ENCODE data around the gene VAMP5.
"Not testable (repeated sequence)": the region's sequence is repeated elsewhere in the genome, so short reads cannot be mapped to it uniquely, and the experiment has no call there.

Gene VAMP5

DNA sequence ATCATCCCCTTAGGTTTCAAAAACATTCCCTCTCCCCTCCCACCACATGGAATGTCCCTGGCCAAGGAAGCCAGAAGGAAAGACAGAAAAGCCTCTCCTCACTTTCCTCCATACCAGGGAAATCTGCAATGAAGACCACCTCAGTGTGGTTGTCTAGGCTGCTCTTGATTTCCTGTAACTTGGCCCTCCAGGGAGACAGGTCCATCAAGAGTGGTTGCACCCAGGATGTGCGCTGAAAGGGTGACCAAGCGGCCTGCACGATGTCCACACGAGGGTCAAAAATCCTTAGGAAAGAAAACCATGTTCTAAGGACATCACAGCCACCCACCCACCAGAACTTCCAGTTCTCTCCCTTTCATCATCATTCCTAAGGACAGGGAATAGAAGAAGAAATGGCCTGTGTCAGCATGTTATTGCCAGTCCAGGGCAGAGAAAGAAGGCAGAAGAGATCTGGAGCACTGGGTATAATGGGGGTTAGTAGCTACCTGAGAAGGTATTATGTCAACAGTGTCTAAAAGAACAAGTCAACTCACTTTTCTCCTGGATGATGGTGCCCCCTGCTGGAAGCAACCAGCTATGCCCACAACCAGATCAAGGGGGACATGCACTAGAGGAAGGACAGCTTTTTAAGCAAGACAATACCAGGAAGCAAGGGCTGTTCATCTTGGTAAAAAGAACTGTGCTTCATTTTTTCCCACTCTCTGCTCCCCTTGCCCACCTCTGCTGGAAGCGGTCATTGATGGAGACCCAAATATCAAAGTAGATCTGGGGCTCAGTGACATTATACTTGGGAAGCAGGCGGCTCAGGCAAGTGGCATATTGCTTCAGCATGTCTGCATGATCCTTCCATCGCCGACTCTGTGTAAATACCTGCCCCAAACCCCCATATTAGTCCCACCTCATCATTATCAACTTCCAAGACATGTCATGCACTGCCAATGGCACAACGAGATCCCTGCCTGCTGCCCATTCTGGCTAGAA lies 32.2 kb upstream of the VAMP5 start:
- peak; percentile 82 for DNase-seq

DNA sequence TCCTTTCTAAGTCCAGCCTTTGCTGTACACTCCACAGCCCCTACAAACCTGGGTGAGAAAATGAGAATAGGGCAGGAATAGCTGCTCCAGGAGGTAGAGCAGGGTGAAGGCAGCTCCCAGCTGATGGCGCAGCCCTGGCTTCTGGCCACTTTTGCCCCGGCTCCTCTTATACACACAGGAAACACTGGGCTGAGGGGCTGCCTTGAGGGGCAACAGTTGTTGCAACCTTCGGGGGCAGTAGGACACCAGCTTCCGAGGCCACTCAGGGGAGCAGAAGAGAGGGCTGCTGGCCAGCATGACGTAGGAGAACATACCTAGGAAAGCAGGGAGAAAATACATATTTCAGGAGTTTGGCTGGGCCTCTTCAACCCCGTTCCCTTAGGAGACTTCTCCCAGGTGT lies 31.0 kb upstream of the VAMP5 start:
- no peak for DNase-seq

DNA sequence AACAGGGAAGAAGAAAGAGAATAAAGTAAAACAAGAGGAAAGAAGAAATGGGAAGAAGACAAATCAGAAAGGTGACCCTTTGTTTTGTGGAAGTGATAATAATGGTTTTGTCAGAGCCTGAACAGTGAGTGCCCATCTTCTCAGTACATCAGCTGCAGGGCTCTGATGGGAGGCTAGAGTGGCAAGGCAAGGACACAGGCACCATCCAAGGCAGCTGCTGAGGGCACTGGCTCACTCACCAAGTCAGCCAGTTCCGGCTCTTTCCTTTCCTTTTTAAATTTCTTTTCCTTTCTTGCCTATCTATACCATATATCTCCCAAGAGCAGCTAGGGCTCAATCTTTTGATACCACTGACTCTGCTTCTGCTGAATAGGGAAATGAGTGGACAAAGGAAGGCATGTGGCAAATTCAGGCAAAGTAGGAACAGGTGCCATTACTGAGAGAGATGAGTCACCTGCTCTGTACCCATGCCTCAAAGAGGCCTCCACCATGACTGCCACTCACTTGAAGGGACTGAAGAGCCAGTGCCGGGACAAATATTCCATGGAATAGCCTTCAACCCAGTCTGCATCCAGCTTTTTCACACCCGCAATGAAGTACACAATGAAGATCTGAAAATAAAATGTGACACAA lies 29.1 kb upstream of the VAMP5 start:
- no peak for DNase-seq

DNA sequence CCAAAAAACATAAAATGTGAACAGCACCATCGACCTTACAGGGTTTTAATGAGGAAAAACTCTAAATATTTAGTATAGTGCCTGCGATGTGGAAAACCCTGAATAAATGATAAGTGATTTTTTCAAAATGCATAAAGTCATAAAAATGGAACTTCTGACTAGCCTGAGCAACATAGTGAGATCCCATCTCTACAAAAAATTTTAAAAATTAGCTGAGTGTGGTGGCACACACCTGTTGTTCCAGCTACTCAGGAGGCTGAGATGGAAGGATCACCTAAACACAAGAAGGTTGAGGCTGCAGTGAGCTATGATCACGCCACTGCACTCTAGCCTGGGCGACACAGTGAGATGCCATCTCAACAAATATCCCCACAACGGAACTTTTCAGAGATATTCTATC lies 27.1 kb upstream of the VAMP5 start:
- no peak for DNase-seq

DNA sequence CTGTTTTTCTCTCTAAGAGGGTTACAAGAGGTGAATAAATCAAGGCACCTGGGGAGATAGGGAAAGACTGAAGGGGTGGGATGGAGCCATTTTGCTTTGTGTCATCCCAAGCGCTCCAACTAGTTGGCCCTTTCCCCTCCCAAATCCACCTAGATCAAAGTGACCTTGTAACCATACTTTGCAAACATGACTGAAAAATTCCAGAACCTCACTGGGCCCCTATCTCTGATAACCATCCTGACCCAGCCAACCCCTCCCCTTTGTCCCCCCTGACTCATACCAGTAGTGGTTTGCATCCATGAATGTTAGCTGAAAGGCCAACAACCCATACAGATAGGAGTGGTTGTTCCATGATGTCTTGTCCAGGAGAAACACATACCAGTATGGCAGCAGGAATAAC lies 26.1 kb upstream of the VAMP5 start:
- DNase-seq = no peak

DNA sequence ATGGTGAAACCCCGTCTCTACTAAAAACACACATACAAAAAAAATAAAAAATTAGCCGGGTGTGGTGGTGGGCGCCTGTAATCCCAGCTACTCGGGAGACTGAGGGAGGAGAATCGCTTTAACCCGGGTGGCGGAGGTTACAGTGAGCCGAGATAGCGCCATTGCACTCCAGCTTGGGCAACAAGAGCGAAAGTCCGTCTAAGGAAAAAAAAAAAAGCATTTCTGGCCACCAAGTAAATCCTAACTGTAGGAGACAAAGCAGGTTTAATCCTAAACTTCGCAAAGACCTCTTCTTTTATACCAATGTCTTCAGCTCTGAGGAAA lies 23.9 kb upstream of the VAMP5 start:
- DNase-seq = not testable (repeated sequence)

DNA sequence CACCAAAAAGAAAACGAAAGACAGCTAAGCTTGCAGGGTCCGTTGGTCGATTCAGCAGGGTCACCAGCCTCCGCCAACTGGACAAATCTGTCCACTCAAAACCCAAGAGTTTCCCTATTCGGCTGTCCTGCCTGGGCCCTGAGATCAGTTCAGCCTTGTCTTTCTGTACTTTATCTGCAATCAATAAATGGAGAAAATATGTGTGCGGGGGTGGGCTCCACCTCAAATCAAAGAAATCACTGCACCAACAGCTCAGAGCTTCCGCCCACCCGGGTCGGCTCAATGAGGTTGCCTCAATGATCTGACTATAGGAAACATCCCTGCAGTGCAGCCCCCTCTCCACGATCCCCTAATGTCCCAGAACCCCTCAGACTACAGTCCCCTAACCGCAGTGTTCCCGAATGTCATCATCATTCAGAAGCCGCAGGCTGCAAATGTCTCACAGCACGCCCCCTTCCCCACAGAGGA lies 23.4 kb upstream of the VAMP5 start:
- no peak for DNase-seq

DNA sequence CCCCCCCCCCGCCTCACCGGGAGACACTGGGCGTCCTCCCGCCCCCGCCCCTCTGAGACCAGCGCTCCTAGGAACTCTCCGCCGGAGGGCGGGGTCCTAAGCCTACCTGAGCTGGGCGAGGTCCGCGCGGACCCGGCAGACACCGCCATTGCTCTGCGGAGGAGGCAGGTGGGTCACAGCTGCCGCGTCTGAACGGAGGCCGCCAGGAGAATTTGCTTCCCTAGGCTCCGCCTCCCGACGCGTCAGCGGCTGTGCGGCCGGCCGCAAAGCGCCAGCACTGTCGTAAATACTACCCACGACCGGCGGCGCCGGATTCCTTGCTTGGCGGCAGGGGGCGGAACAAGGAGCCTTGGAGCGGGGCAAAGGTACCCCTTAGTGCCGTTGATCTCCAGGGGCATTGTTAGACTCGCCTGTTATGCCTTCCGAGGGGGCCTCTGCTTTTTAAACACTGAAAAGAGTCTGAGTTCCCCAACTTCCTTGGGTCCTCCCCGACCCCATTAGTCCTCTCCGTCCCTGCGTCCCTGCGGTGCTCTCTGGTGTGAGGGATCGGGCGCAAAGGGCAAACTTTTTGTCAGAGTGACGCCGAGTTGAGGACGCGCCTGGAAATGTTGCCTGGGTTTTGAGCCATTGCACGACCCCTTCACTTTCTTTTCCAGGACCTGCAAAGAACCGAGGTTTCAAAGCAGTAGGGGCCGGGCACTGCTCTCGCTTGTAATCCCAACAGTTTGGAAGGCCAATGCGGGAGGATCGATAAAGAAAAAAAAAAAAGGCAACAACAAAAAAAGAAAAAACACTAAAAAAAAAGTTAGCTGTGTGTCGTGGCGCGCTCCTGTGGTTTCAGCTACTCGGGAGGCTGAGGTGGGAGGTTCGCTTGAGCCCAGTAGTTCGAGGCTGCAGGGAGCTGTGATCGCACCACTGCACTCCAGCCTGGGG lies 22.7 kb upstream of the VAMP5 start, which contains the start of gene GGCX:
TSS of gene GGCX (minus strand) at position 214 of the 933 bp plus-strand sequence. CDS start at position 149, 65 bp downstream.
- peak; percentile 96 for DNase-seq

DNA sequence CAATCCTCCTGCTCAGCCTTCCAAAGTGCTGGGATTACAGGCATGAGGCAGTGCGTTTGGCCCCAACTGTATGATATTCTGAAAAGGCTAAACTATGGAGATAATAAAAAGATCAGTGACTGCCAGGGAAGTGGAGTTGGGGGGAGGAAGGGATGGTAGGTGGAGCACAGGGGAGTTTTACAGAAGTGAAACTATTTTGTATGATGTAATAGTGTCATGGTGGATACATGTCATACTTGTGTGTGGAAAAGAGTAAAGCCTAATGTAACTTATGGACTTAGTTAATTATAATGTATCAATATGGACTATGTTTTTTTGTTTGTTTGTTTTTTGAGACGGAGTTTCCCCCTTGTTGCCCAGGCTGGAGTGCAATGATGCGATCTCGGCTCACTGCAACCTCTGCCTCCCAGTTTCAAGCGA lies 20.1 kb upstream of the VAMP5 start:
- no peak for DNase-seq

DNA sequence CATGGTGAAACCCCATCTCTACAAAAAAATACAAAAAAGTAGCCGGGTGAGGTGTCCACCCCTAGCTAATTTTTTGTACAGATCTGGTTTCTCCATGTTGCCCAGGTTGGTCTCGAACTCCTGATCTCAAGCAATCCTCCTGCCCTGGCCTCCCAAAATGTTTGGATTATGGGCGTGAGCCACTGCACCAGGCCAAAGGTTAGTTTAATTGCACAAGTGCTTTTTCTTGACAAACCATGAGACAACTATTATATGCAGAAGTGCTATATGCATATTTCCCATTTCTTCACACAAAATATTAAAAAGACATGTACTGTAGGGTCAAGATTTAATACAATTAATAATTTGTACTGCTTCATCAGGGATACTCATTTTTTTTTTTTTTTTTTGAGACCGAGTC lies 18.0 kb upstream of the VAMP5 start:
- no peak for DNase-seq

DNA sequence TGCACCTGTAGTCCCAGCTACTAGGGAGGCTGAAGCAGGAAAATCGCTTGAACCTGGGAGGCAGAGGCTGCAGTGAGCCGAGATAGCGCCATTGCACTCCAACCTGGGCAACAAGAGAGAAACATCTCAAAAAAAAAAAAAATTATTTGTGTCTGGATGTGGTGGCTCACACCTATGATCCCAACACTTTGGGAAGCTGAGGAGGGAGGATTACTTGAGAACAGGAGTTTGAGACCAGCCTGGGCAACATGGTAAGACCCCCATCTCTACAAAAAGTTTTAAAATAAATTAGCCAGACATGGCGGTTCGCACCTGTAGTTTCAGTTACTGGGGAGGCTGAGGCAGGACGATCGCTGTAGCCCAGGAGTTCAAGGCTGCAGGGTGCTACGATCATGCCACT lies 8.5 kb upstream of the VAMP5 start:
- DNase-seq = no peak

DNA sequence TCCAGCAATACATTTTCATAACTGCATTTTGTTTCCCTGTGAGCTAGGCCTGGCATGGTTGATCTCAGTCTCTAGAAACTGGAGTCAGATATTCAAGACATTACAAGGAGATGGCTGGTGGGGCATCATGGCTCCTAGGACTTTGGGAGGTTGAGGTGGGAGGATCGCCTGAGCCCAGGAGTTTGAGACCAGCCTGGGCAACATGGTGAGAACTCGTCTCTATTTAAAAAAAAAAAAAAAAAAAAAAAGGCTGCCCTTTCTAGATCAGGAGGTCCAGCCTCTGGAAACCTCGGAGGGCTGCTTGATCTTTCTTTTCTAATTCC lies 7.2 kb upstream of the VAMP5 start:
- DNase-seq = no peak

DNA sequence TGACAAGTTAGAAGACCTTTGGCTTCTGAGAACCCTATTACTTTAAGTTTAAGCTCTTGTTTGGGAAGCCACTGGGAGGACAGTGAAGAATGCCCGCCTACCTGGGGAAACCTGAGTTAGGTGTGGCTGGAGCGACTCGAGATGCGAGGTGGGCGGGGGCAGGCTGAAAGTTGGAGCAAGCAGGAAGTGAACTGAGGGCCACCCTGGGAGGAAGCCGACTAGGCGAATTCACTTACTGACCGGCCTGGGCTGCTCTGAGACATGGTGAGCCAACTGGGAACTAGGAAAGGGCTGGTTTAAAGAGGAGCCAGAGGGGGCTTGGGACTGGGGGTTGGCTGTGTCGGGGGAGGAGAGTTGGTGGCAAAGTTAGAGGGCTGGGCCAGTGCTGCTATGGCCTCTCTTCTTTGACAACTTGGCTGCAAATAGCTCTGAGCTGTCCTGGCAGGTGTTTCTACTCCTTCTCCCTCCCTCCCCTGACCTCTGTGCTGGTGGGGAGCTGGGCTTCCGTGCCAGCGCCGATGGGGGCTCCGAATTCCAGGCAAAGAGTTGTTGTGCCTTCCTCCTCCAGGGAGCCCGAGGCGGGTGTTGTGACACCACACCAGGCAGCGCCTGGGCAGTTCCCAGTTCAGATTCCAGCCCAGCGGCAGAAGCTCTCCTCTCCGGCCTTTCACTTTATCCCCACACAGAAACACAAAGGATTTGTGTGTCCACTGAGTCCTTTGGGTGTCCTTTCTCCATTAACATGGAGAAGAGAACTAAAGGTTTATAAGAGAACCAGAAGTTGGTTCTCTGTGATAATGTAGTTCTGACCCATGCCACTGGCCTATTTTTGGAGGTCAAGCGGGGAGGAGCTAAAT lies 6.6 kb upstream of the VAMP5 start, which contains the start of gene VAMP8:
TSS of gene VAMP8 (plus strand) at position 201 of the 857 bp plus-strand sequence. CDS start at position 262, 61 bp downstream.
- DNase-seq = peak; percentile 64

DNA sequence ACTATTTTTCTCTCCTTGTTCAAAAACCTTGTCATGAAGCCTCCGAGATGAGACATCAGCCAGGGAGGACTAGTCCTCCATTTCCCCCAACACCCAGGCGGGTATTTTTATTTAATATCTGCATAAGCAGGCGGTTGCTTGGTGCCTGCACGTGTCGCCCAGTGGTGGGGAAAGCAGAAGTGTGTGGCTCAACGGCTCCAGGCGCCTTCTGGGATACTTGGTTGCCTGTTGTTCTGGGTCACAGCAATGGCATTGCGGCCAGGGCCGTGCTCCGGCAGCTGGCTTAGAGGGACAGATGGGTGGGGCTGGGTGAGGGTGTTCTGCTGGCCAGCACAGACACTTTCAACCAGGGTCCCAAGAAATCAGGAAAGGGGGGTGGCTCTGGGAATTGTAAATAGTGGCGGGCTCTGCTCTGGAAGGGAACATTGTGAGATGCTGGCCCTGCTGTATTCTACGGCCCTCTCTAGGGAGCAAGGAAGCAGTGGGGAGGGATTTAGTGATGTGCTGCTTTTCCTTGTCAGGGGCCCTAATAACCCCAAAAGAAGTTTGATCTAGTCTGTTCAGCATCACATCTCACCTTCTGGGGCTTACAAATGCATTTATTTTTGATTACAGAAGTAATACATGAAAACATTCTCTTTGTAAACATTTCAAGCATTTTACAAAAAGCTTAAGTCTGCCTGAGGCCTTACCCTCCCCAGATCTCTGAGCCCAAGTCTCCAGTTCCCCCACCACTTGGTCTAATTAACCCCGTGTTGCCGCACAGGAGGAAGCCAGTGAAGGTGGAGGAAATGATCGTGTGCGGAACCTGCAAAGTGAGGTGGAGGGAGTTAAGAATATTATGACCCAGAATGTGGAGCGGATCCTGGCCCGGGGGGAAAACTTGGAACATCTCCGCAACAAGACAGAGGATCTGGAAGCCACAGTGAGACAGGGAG lies 5.7 kb upstream of the VAMP5 start:
- DNase-seq = peak; percentile 17

DNA sequence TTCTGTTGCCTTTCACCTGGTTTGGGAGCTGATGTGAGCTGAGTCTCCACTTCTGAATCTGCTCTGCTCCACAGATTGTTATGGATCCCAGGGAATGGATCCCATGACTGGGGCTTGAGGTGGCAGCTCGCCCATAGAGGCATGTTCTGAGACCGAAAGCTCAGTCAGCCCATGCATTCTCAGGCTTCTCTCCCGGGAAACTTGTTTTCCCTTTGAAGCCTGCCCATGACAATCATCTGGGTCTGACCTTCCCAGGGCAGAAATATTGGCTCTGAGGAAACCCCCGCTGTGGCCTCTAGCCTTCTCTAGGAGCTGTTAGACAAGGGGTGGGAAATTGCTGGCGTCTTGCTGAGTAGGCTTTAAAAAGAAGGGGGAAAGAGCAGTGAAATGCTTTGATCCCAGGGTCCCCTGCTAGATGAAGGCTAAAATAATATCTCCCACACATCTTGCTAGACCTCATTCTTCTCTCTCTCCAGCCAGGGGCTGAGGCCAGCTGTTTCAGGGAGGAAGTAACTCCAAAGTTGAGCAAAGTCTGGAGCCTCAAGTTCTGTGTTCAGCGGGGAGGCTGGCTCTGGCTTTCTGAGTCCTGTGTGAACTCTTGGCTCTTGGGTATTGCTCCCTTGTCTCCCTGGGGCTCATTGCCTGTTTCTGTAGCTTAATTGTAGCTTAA lies 4.8 kb upstream of the VAMP5 start:
- no peak for DNase-seq

DNA sequence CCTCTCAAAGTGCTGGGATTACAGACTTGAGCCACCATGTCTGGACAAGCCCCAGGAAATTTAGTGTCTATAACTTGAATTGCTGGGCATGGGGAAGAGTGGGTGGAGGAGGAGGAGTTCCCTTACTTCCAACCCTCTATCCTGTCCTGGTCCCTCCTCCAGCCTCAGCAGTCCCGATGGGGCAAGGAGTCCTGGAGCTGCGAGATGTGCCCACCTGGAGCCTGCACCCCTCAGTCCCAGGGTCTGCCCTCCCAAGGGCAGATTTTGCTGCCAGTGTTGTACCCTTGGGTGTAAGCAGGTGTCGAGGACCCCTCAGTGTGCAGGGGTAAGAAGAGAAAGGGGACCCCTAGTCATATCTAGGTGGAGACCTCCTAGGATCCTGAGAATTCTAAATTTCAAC lies 4.0 kb upstream of the VAMP5 start:
- no peak for DNase-seq

DNA sequence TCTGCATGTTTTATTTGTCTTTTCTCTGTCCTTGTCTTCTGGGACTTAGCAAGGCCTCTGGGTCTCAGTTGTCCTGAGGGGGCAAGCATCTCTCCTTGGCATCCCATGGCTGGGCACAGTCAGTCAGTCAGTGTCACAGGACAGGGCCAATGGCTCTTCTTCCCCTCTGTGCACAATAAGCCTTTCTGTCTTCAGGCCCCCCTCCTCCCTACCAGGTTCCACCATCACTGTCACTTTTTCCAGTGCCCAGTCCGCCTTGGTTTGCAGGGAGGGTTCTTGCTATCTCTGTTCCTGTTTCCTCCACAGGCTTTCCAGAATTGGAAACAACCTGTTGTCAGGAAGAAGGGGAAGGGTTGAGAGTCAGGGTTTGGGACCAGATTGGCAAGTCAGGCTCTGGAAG lies 1.7 kb upstream of the VAMP5 start:
- no peak for DNase-seq

DNA sequence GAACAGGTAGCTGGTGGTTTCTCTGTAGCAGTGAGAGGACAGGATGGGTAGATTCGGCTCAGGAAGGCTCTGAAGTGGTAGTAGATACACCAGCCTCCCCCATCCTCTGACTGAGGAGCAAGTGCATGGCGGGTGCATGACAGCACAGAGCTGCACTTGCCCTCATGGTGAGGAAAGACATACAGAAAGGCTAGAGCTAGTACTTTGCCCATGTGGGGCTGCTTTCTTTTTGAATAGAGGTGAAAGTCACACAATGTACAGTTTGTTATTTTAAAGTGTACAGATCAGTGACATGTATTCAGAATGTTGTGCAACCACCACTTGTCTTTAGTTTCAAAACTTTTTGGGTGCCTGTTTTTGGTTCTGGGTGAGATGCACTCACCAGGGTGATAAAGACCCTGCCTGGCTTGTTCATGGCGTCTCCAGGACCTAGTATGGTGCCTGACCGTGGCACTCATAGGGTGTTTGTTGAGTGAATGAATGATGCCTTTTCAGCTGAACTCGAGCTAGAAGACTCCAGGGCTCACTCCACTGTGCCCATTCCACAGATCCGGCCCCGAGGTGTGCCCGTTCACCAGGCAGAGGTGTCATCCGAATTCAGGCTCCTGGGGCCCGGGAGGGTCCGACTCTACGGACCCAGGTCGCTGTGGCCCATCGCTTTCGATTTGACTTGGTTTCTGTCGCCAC lies 421 bp upstream of the VAMP5 start:
- peak; percentile 37 for DNase-seq
